ENCODE results near the gene PDE4D.

GRCh38 chr5:59291941-59292340, 601.6 kb downstream of the PDE4D start:
- TF ChIP-seq EZH2 (IDR thresholded peaks at IDR 0.05) (no peak), CTCF (IDR thresholded peaks at IDR 0.05) (no peak)

All from neural progenitor cell (in vitro differentiated cells).